Type B pancreatic cell (in vitro differentiated cells): ENCODE data around the gene DTNA. TPM values are rescaled to one million over a fixed set of nuclear protein-coding genes. Genes with fewer than 3 reads are reported as not detected.
A peak's percentile ranks its signal among the peaks of the same experiment; 100 is the strongest.

Source experiments
- DNase-seq: peaks from one replicate; pipeline ENCODE4 v3.0.0; 2021; ENCODE audit warnings: mixed read lengths; ENCODE audit not compliant: unreplicated experiment; ENCODE audit errors: extremely low spot score
- H3K27ac Mint-ChIP-seq: 2 replicates; pipeline ENCODE4 v1.8.0; 2021; ENCODE audit warnings: mild to moderate bottlenecking, mixed read lengths
- H3K27me3 Mint-ChIP-seq: 2 replicates; pipeline ENCODE4 v1.8.0; 2021; ENCODE audit warnings: mixed read lengths
- H3K36me3 Mint-ChIP-seq: 2 replicates; pipeline ENCODE4 v1.8.0; 2021; ENCODE audit warnings: mixed read lengths
- H3K4me1 Mint-ChIP-seq: one replicate; pipeline ENCODE4 v1.8.0; 2021; ENCODE audit warnings: mixed read lengths; ENCODE audit not compliant: unreplicated experiment
- H3K4me3 Mint-ChIP-seq: 2 replicates; pipeline ENCODE4 v1.8.0; 2021; ENCODE audit warnings: mild to moderate bottlenecking, mixed read lengths
- H3K9me3 Mint-ChIP-seq: 2 replicates; pipeline ENCODE4 v1.8.0; 2021; ENCODE audit warnings: mixed read lengths
- total RNA-seq: library from RNA; stranded (reverse); gene quantifications from 2 replicates; pipeline ENCODE4 v1.2.1, GENCODE V29; 2021; ENCODE audit warnings: low replicate concordance
- TF ChIP-seq, protein P1 (sequence below): fragments of 200-600 bp; sonication (generic); conservative IDR thresholded peaks from 2 replicates; pipeline ENCODE4 v1.5.0; 2021; ENCODE audit warnings: antibody characterized with exemption, mild to moderate bottlenecking

Gene DTNA
- total RNA-seq, 1 donor from 2014 or later: 23.6 TPM

DNA sequence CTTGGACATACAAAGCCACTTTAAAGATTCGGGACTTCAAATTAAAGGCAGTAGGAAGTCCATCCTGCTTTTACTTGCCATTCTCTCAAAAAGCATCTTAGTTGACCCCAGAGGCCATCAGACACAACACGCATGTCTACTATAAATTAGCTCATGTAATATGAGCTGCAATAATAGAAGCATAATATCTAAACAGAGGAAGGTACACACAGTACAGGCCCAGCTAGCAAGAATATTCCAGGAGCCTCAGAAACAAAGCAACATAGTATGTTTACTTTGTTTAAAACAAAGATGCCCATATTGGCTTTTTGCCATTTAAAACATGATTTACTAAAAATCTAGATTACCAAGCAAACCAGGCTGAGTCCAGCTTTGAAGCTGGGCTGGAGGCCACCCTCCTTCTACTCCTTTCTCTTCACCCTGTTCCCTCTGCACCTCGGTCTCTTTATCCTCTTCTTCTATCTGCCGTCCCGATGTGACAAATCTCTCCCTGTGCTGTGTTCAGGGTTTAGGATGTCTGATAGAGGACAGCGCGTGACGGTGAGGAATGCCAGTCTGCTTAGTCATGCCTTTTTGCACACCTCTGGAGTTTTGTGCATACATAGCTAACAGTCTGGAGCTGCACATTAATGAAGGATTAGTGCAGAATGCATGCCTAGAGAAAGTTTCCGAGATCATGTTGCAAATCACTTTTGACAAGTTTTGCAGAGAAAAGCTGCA is 28.2 kb downstream of the DTNA start:
- TF ChIP-seq, protein P1, sequence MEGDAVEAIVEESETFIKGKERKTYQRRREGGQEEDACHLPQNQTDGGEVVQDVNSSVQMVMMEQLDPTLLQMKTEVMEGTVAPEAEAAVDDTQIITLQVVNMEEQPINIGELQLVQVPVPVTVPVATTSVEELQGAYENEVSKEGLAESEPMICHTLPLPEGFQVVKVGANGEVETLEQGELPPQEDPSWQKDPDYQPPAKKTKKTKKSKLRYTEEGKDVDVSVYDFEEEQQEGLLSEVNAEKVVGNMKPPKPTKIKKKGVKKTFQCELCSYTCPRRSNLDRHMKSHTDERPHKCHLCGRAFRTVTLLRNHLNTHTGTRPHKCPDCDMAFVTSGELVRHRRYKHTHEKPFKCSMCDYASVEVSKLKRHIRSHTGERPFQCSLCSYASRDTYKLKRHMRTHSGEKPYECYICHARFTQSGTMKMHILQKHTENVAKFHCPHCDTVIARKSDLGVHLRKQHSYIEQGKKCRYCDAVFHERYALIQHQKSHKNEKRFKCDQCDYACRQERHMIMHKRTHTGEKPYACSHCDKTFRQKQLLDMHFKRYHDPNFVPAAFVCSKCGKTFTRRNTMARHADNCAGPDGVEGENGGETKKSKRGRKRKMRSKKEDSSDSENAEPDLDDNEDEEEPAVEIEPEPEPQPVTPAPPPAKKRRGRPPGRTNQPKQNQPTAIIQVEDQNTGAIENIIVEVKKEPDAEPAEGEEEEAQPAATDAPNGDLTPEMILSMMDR: no peak
- no peak for DNase-seq
- Mint-ChIP-seq H3K36me3 (peaks cover 3% of the 10 kb centered on the region), H3K9me3 (no peaks in the 10 kb centered on the region), H3K27ac (peak overlapping the region; percentile 22), H3K4me1 (peaks cover 22% of the 10 kb centered on the region), H3K4me3 (no peak overlapping the region), H3K27me3 (no peaks in the 10 kb centered on the region)

DNA sequence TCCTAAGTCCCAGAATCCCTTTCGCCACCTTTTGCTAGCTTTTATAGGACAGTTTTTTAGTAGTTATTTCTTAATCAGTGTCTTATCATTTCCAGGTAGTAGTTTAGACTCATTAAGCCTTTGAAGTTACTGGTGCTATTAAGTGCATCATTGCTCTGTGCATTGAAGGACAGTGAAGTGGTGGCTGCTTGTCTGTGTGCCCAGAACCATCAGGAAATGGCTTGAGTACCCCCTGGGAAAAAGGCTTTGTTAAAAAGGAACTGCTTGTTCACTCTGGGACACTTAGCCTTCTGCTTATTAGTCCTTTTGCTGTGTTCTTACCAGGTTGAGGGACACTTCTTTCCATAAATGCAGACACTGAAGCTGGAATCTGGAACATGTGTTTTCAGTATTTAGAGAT is 30.0 kb downstream of the DTNA start:
- H3K4me1 Mint-ChIP-seq: peaks cover 22% of the 10 kb centered on the region
- no peaks in the 10 kb centered on the region for H3K27me3 Mint-ChIP-seq
- H3K9me3 Mint-ChIP-seq: no peaks in the 10 kb centered on the region
- H3K4me3 Mint-ChIP-seq: no peak overlapping the region
- H3K27ac Mint-ChIP-seq: no peak overlapping the region
- peaks cover 3% of the 10 kb centered on the region for H3K36me3 Mint-ChIP-seq
- TF ChIP-seq, protein P1: no peak
- DNase-seq: no peak

DNA sequence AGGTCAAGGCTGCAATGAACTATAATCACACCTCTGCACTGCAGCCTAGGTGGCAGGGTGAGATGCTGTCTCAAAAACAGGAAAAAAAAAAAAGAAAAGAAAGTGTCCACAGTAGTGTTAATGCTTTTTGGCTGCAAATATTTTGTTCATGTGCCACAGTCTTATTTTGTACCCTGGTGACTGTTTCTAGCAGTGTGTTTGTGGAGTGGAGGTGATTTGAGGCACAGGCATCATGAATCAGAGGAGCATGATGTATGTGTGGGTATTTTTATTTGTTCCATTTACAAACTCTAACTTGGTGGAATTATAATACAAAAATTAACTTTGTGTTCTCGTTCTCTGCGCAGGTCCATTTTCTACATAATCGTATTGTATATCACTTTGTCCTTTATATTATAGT is 30.6 kb downstream of the DTNA start:
- DNase-seq: no peak
- no peak overlapping the region for H3K27ac Mint-ChIP-seq
- H3K36me3 Mint-ChIP-seq: peaks cover 3% of the 10 kb centered on the region
- no peaks in the 10 kb centered on the region for H3K27me3 Mint-ChIP-seq
- H3K9me3 Mint-ChIP-seq: no peaks in the 10 kb centered on the region
- TF ChIP-seq, protein P1: no peak
- peaks cover 22% of the 10 kb centered on the region for H3K4me1 Mint-ChIP-seq
- H3K4me3 Mint-ChIP-seq: no peak overlapping the region

DNA sequence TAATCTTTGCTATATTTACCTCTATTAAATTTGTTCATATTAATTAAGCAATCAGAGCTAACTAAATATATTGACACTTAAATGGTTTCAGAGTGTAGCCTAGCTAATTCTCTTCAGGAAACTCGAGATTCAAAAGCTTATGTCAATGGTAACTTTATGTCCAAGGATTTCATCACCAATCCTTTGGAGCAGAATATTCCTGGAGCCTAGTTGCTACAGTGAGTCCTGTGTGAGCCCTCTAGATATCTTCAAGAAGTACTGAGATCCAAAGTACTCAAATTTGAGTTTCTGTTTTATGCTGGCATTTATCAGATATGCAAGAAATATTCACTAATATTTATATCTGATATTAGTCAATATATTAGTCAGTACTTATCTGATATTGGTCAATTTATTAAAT is 31.3 kb downstream of the DTNA start:
- H3K9me3 Mint-ChIP-seq: no peaks in the 10 kb centered on the region
- H3K4me3 Mint-ChIP-seq: no peak overlapping the region
- H3K27ac Mint-ChIP-seq: no peak overlapping the region
- no peak for DNase-seq
- H3K36me3 Mint-ChIP-seq: no peaks in the 10 kb centered on the region
- H3K27me3 Mint-ChIP-seq: no peaks in the 10 kb centered on the region
- H3K4me1 Mint-ChIP-seq: peaks cover 22% of the 10 kb centered on the region
- TF ChIP-seq, protein P1: no peak

DNA sequence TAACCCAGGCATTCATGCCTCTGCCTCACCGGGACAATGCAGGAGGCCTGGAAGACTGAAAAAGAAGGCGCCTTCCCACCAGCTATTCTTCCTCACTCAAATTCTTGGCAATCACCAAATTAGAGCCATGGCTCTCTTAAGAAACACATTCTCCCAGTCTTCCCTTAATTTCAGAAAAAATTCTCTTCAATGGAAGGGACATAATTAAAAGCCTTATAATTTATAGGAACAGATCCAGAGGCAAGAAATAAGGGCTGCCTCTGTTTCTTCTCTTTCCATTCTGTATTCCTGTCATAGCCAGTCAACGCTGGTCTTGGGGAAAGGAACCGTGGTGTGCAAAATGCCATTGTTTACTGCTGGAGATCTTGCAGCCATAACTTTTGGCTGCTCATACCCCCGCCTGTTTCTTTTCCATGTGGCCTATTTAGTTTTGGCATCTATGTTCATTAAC is 32.8 kb downstream of the DTNA start:
- TF ChIP-seq, protein P1: no peak
- DNase-seq: no peak
- no peaks in the 10 kb centered on the region for H3K27me3 Mint-ChIP-seq
- H3K36me3 Mint-ChIP-seq: no peaks in the 10 kb centered on the region
- peaks cover 3% of the 10 kb centered on the region for H3K9me3 Mint-ChIP-seq
- H3K4me3 Mint-ChIP-seq: no peak overlapping the region
- no peak overlapping the region for H3K27ac Mint-ChIP-seq
- peaks cover 17% of the 10 kb centered on the region for H3K4me1 Mint-ChIP-seq
